ENCODE measurements around the gene MBD5. TPM values are rescaled to one million over a fixed set of nuclear protein-coding genes. Genes with fewer than 3 reads are reported as not detected.

Gene MBD5
- total RNA-seq (2014; rRNA removed; shearing (Covaris generic)) (12.1 and 22.4 TPM in 2 replicates), polyA plus RNA-seq (2016; fragmentation: Nextera tagmentation; extraction: Ambion mirVana) (22.5 and 23.4 TPM in 2 replicates)

GRCh38 chr2:148021059-148021861 lies at the start of gene MBD5:
TSS of gene MBD5 (plus strand) at chr2:148021091.
- H3K79me2 ChIP-seq (ENCODE audit: insufficient read depth) = peaks cover 89% of the 10 kb centered on the region
- no peaks in the 10 kb centered on the region for H3K27me3 ChIP-seq (replicated peaks; ENCODE audit: insufficient read depth)
- peak within 1 kb of the TSS; percentile 96 for H3K4me3 ChIP-seq
- no peak for TF ChIP-seq EZH2 (IDR thresholded peaks at IDR 0.05; ENCODE audit: insufficient read depth, poor library complexity, severe bottlenecking)
- 1 to 5% methylated on average over 6 to 11 of the region's 11 CpGs for WGBS, 2 experiments (ENCODE audit: low coverage in 1 of 2, low lambda C conversion rate in 2 of 2, missing lambda C conversion rate in 2 of 2)
- H3K9me3 ChIP-seq (ENCODE audit: low read depth) = no peaks in the 10 kb centered on the region
- peak within 1 kb of the TSS; percentile 96 for H2AFZ ChIP-seq
- H3K36me3 ChIP-seq (ENCODE audit: low read depth) = peaks cover 4% of the 10 kb centered on the region; the same call in 1 of the 2 replicates
- peak; percentile 70 for DNase-seq
- H3K27ac ChIP-seq = peak within 1 kb of the TSS; percentile 84
- H3K4me1 ChIP-seq (ENCODE audit: insufficient read depth) = peaks cover 20% of the 10 kb centered on the region
- no peaks in the 10 kb centered on the region for H4K20me1 ChIP-seq (ENCODE audit: insufficient read depth)
- peak within 1 kb of the TSS; percentile 92 for H3K9ac ChIP-seq
- peaks cover 11% of the 10 kb centered on the region for H3F3A ChIP-seq (ENCODE audit: insufficient read depth)
- peak within 1 kb of the TSS; percentile 88 for H3K4me2 ChIP-seq (ENCODE audit: unreplicated experiment)
- in situ Hi-C loops (cut with MboI) = no loop called here
- no peaks in the 10 kb centered on the region for H3K9me2 ChIP-seq (ENCODE audit: insufficient read depth)

GRCh38 chr2:147976102-147976501 lies 44.8 kb upstream of the MBD5 start:
- Histone ChIP-seq H3K27me3 (replicated peaks; ENCODE audit: insufficient read depth) (no peaks in the 10 kb centered on the region), H3K9me2 (ENCODE audit: insufficient read depth) (no peaks in the 10 kb centered on the region), H3K27ac (no peak overlapping the region), H3K4me3 (no peak overlapping the region), H3F3A (ENCODE audit: insufficient read depth) (no peaks in the 10 kb centered on the region), H3K79me2 (ENCODE audit: insufficient read depth) (peaks cover 41% of the 10 kb centered on the region), H3K36me3 (ENCODE audit: low read depth) (no peaks in the 10 kb centered on the region), H3K4me2 (ENCODE audit: unreplicated experiment) (no peak overlapping the region), H4K20me1 (ENCODE audit: insufficient read depth) (no peaks in the 10 kb centered on the region), H3K9me3 (ENCODE audit: low read depth) (no peaks in the 10 kb centered on the region), H2AFZ (no peak overlapping the region), H3K4me1 (ENCODE audit: insufficient read depth) (no peaks in the 10 kb centered on the region), H3K9ac (no peak overlapping the region)
- WGBS, 2 experiments (ENCODE audit: low coverage in 1 of 2, low lambda C conversion rate in 2 of 2, missing lambda C conversion rate in 2 of 2) = 97 to 100% methylated on average over 2 of the region's 2 CpGs
- in situ Hi-C loops (cut with MboI) = loop anchor here (25.0 kb wide), 1 partner anchor 1011 kb away; no protein-coding TSS in a partner anchor
- no peak for DNase-seq
- TF ChIP-seq EZH2phosphoT487 (IDR thresholded peaks at IDR 0.05; ENCODE audit: insufficient read depth, low read depth) (no peak), EZH2 (IDR thresholded peaks at IDR 0.05; ENCODE audit: insufficient read depth, poor library complexity, severe bottlenecking) (no peak)

- Histone ChIP-seq H3K27ac (no peak overlapping the region), H3K9me2 (ENCODE audit: insufficient read depth) (no peaks in the 10 kb centered on the region), H3K9ac (no peak overlapping the region), H3K9me3 (ENCODE audit: low read depth) (no peaks in the 10 kb centered on the region), H3F3A (ENCODE audit: insufficient read depth) (no peaks in the 10 kb centered on the region), H3K4me3 (no peak overlapping the region), H3K79me2 (ENCODE audit: insufficient read depth) (peaks cover 56% of the 10 kb centered on the region), H4K20me1 (ENCODE audit: insufficient read depth) (no peaks in the 10 kb centered on the region), H3K4me1 (ENCODE audit: insufficient read depth) (no peaks in the 10 kb centered on the region), H2AFZ (no peak overlapping the region), H3K4me2 (ENCODE audit: unreplicated experiment) (no peak overlapping the region), H3K36me3 (ENCODE audit: low read depth) (no peaks in the 10 kb centered on the region), H3K27me3 (replicated peaks; ENCODE audit: insufficient read depth) (no peaks in the 10 kb centered on the region)
- WGBS, 2 experiments (ENCODE audit: low coverage in 1 of 2, low lambda C conversion rate in 2 of 2, missing lambda C conversion rate in 2 of 2) = 96 to 100% methylated on average over 3 of the region's 3 CpGs
- in situ Hi-C loops (cut with MboI) = loop anchor here (25.0 kb wide), 1 partner anchor 1010 kb away; no protein-coding TSS in a partner anchor
- TF ChIP-seq EZH2phosphoT487 (IDR thresholded peaks at IDR 0.05; ENCODE audit: insufficient read depth, low read depth) (no peak), EZH2 (IDR thresholded peaks at IDR 0.05; ENCODE audit: insufficient read depth, poor library complexity, severe bottlenecking) (no peak)
- no peak for DNase-seq
Observed at GRCh38 chr2:147977679-147978078, 43.2 kb upstream of the MBD5 start.

- H3F3A ChIP-seq (ENCODE audit: insufficient read depth) = no peaks in the 10 kb centered on the region
- H3K36me3 ChIP-seq (ENCODE audit: low read depth) = no peaks in the 10 kb centered on the region
- no peak overlapping the region for H2AFZ ChIP-seq
- in situ Hi-C loops (cut with MboI) = loop anchor here (25.0 kb wide), 1 partner anchor 1006 kb away; no protein-coding TSS in a partner anchor
- H3K27me3 ChIP-seq (replicated peaks; ENCODE audit: insufficient read depth) = no peaks in the 10 kb centered on the region
- no peak for DNase-seq
- H3K4me3 ChIP-seq = no peak overlapping the region
- no peaks in the 10 kb centered on the region for H3K4me1 ChIP-seq (ENCODE audit: insufficient read depth)
- H3K79me2 ChIP-seq (ENCODE audit: insufficient read depth) = peaks cover 82% of the 10 kb centered on the region
- no peaks in the 10 kb centered on the region for H3K9me2 ChIP-seq (ENCODE audit: insufficient read depth)
- no peak overlapping the region for H3K4me2 ChIP-seq (ENCODE audit: unreplicated experiment)
- no peak overlapping the region for H3K9ac ChIP-seq
- TF ChIP-seq EZH2phosphoT487 (IDR thresholded peaks at IDR 0.05; ENCODE audit: insufficient read depth, low read depth) (no peak), EZH2 (IDR thresholded peaks at IDR 0.05; ENCODE audit: insufficient read depth, poor library complexity, severe bottlenecking) (no peak)
- no peaks in the 10 kb centered on the region for H3K9me3 ChIP-seq (ENCODE audit: low read depth)
- H4K20me1 ChIP-seq (ENCODE audit: insufficient read depth) = no peaks in the 10 kb centered on the region
- 98% methylated on average over 5 of the region's 5 CpGs for WGBS, 2 experiments (ENCODE audit: low coverage in 1 of 2, low lambda C conversion rate in 2 of 2, missing lambda C conversion rate in 2 of 2)
- H3K27ac ChIP-seq = no peak overlapping the region
Observed at GRCh38 chr2:147980940-147981528, 39.9 kb upstream of the MBD5 start.
